AG04449 (cell line): ENCODE results near the gene PNISR.

ENCODE experiments used
- CTCF ChIA-PET: fragments of 350-600 bp; formaldehyde crosslinking; extraction: SDS; loops from one replicate; lab custom pipeline; 2021; ENCODE audit warnings: antibody characterized with exemption; lab: Yijun Ruan, JAX
- POLR2A ChIA-PET: fragments of 400-600, 350-600 bp; formaldehyde crosslinking; extraction: SDS; loops from one replicate; lab custom pipeline; 2020; ENCODE audit warnings: antibody characterized with exemption, inconsistent platforms; lab: Yijun Ruan, JAX
- DNase-seq: peaks from one replicate; pipeline ENCODE4 v3.0.0-alpha.2; 2010; ENCODE audit warnings: low read depth, low spot score
- H3K4me3 ChIP-seq: 2 replicates; pipeline ENCODE4 v1.5.1; 2011; ENCODE audit warnings: low read depth, mild to moderate bottlenecking, control low read depth, low read length
- CTCF ChIP-seq: IDR thresholded peaks from one replicate; pipeline ENCODE4 v1.5.1; 2011; ENCODE audit warnings: mild to moderate bottlenecking, moderate library complexity, low read length, control low read depth, inconsistent platforms; ENCODE audit not compliant: insufficient read depth; ENCODE audit errors: missing control alignments

PNISR gene

DNA sequence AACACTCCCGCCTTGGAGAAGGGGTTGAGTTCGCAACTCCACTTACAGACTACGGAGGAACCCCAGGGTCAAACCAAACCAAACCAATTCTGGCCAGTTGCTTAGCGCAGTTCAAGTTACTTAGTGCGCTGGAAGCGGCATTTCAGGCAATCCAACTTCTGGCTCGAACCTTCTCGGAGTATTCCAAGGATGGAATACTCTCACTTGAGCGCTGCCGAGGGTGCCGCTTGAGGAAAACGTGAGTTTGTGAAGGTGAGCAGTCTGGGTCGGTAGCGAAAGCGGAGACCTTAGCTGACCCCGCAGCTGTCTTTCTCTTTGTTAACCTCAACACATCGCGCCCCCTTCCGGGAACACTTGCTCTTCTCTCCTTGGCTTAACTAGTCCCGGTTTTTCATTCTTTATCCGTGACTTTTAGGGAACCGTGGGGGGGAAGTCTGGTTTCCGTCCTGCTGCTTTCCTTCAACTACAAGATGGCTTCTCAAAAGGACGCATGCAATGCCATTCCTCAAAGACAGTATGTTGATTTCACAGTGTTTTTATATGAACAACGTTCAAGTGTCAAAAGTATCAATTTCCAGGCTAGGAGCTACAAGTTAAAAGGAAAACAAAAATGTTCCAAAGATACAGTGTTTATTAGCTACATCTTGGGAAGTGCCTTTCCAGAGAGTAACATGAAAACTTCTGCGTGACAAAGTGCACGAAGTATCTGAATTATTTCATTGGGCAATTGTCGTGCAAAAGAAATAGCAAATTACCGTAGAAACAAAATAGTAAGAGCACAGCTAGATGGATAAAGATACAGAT is 741 bp upstream of the PNISR start:
- peak overlapping the region; percentile 76 for H3K4me3 ChIP-seq
- peak; percentile 46 for TF ChIP-seq CTCF
- DNase-seq, result no peak
- POLR2A ChIA-PET, result interaction anchor here (1.6 kb wide), 1 partner anchor 32 kb away, joined by 4 read pairs; the partner anchor contains the start of gene COQ3
- CTCF ChIA-PET, result interaction anchor here (0.8 to 3.7 kb wide), 14 partner anchors 8 to 154 kb away, joined by 3 to 34 read pairs (median 4); no protein-coding TSS in a partner anchor

GRCh38 chr6:99424022-99424421 is 1.1 kb downstream of the PNISR start:
- no peak for TF ChIP-seq CTCF
- ChIA-PET POLR2A (interaction anchor here (1.2 kb wide), 1 partner anchor 98 kb away, joined by 5 read pairs; no protein-coding TSS in a partner anchor), CTCF (interaction anchor here (1.0 to 3.7 kb wide), 5 partner anchors 9 to 93 kb away, joined by 3 to 34 read pairs (median 5); no protein-coding TSS in a partner anchor)
- peak overlapping the region; percentile 76 for H3K4me3 ChIP-seq
- DNase-seq, result no peak

DNA sequence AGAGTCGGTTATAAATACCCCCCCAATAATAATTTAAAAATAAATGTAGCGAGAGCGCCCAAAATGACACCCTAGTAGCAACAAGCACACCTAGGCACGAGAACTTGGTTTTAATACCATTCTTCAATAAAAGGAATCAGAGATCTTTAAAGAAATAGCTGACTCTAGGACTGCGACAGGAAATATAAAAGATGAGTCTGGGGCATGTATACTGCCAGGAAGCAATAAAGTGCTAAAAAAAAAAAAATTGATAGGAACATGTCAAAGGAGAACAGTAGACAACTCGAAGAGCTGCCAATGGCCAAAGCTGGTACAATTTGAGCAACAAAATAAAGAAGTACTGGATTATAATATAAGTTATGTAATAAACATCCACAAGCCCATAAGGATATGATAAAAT is 2.2 kb downstream of the PNISR start:
- CTCF ChIA-PET, result interaction anchor here (1.8 kb wide), 1 partner anchor 92 kb away, joined by 5 read pairs; no protein-coding TSS in a partner anchor
- DNase-seq, result no peak
- POLR2A ChIA-PET, result no interaction called here
- H3K4me3 ChIP-seq, result no peak overlapping the region
- TF ChIP-seq CTCF, result no peak

DNA sequence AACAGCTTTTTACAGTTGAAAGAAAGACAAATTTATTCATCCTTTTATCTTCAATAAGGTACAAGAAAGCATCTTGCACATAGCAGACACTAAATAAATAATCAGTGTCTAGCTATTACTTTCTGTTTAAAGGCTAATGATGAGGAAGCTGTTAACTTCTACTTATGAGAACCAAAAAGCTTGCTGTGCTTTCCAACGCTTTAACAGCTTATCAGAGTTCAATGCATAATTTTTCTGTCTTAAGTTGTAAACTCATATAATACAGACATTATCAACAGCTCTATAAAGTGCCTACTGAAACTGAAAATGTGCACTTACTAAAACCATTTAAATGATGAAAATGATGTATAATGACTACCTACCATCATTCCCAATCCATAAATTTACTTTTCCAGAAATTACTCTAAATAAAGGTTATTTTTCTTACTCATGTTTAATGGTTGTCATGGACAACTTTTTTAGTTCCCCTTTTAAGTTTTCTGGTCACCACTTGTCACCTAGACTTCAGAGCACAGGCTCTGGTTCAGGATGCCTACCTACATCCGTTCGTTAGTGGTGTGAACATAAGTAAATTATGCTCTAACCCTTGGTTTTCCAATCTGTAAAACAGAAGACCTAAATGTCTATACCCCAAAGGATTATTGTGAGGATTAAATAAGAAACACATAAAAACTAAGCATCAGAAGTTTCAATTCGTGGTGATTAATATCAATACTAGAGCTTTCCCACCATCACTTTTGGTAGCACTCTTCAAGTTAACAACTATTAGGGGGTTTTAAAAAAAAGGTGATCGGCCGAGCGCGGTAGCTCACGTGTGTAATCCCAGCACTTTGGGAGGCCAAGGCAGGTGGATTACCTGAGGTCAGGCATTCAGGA is 8.0 kb downstream of the PNISR start:
- ChIA-PET CTCF (interaction anchor here (0.9 to 2.4 kb wide), 6 partner anchors 9 to 86 kb away, joined by 3 to 9 read pairs (median 5); no protein-coding TSS in a partner anchor), POLR2A (no interaction called here)
- DNase-seq, result no peak
- H3K4me3 ChIP-seq, result no peak overlapping the region
- TF ChIP-seq CTCF, result no peak

GRCh38 chr6:99416226-99416625 is 8.9 kb downstream of the PNISR start:
- no peak overlapping the region for H3K4me3 ChIP-seq
- ChIA-PET POLR2A (no interaction called here), CTCF (interaction anchor here (0.9 to 1.3 kb wide), 4 partner anchors 13 to 82 kb away, joined by 3 to 5 read pairs (median 5); no protein-coding TSS in a partner anchor)
- no peak for TF ChIP-seq CTCF
- DNase-seq, result no peak

DNA sequence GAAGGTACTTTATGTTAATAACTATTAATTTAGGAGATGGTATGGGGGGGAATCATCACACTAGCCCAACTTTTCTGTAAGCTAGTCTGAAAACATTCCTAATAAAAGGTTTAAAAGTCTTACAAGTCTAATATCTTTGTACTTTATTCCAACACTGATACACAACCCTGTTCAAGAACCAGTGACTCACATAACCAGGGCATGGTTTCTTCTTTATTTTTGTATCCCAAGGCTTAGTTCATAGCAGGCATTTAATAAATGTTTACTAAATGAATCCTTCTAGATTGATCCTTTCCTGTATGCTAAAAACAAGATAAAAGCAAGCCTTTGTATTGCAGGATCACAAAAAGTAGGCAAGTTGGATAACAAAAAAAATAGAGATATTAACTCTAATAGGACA is 9.7 kb downstream of the PNISR start:
- no peak overlapping the region for H3K4me3 ChIP-seq
- DNase-seq, result no peak
- ChIA-PET CTCF (interaction anchor here (1.4 kb wide), 1 partner anchor 9 kb away, joined by 4 read pairs; the partner anchor contains the start of gene PNISR), POLR2A (no interaction called here)
- TF ChIP-seq CTCF, result no peak
